Thyroid gland (tissue), 4 donors: ENCODE measurements around the gene ATP5F1C. TPM values are rescaled to one million over a fixed set of nuclear protein-coding genes. Genes with fewer than 3 reads are reported as not detected.
"Not testable (repeated sequence)": the region's sequence is repeated elsewhere in the genome, so short reads cannot be mapped to it uniquely, and the experiment has no call there.

Source experiments
- DNase-seq, 2 donors: peaks; one replicate each; pipeline ENCODE4 v3.0.0-alpha.2; 2019
- H3K27ac ChIP-seq, 3 donors: fragments of 200-600 bp; sonication (generic); 1 replicate in 2 of 3; 2 replicates in 1 of 3; pipeline ENCODE4 v1.5.1; 2016 to 2019; ENCODE audit warnings: mild to moderate bottlenecking in 1 of 3, moderate library complexity in 1 of 3
- H3K27me3 ChIP-seq: fragments of 200-600 bp; sonication (generic); one replicate; pipeline ENCODE4 v1.5.1; 2019
- H3K36me3 ChIP-seq, 2 donors: fragments of 200-600 bp; sonication (generic); one replicate each; pipeline ENCODE4 v1.5.1; 2016 to 2019
- H3K4me1 ChIP-seq, 2 donors: fragments of 200-600 bp; sonication (generic); one replicate each; pipeline ENCODE4 v1.5.1; 2017 to 2019
- H3K4me3 ChIP-seq, 3 donors: fragments of 200-600 bp; sonication (generic); replicated peaks in 1 of 3; 1 replicate in 2 of 3; 2 replicates in 1 of 3; pipeline ENCODE4 v1.5.1; 2016; ENCODE audit warnings: mild to moderate bottlenecking in 1 of 3
- H3K9me3 ChIP-seq: fragments of 200-600 bp; sonication (generic); one replicate; pipeline ENCODE4 v1.5.1; 2017
- POLR2A ChIP-seq, 2 donors: fragments of 450-650 bp; IDR thresholded peaks; one replicate each; pipeline ENCODE4 v1.6.1; 2017; ENCODE audit warnings: antibody characterized with exemption in 2 of 2, mild to moderate bottlenecking in 2 of 2, moderate library complexity in 1 of 2
- WGBS, 2 donors: methylation state at CpG; one replicate each; pipeline ENCODE4 v1.1.5; 2017; 5-methylcytosine and 5-hydroxymethylcytosine counted together
- intact Hi-C: fragments of 100-400 bp; cut with DNase I; formaldehyde crosslinking; loops from one replicate; pipeline ENCODE4 v1.15.1; 2023
- total RNA-seq, 4 donors: library from RNA; depleted of rRNA; stranded (reverse); fragments of >200 nt; gene quantifications; one replicate each; pipeline ENCODE4 v1.2.3, GENCODE V29; 2016
- TF ChIP-seq, protein P1 (sequence below), 6 experiments: fragments of 200-600 bp in 3 of 6; fragments of 450-650 bp in 3 of 6; sonication (generic) in 3 of 6; IDR thresholded peaks; one replicate each; pipeline ENCODE4 v1.5.1; 2016 to 2019; ENCODE audit warnings: antibody characterized with exemption in 6 of 6, mild to moderate bottlenecking in 2 of 6, inconsistent platforms in 1 of 6, moderate library complexity in 1 of 6

The ATP5F1C gene
- total RNA-seq, 4 donors from 2014 or later, result 279 to 417 (median 352) TPM

- intact Hi-C loops, result no loop called here
- no peaks in the 10 kb centered on the region for H3K9me3 ChIP-seq
- no peak overlapping the region for H3K27ac ChIP-seq
- peaks cover 6 to 11% of the 10 kb centered on the region in 2 donors for H3K4me1 ChIP-seq
- no peaks in the 10 kb centered on the region for H3K27me3 ChIP-seq
- WGBS, 2 donors, result 32 to 46% methylated on average over 2 of the region's 2 CpGs
- peaks cover 60 to 64% of the 10 kb centered on the region in 2 donors for H3K36me3 ChIP-seq
- no peak overlapping the region for H3K4me3 ChIP-seq
- TF ChIP-seq POLR2A (IDR thresholded peaks at IDR 0.05), result no peak
- TF ChIP-seq, protein P1, sequence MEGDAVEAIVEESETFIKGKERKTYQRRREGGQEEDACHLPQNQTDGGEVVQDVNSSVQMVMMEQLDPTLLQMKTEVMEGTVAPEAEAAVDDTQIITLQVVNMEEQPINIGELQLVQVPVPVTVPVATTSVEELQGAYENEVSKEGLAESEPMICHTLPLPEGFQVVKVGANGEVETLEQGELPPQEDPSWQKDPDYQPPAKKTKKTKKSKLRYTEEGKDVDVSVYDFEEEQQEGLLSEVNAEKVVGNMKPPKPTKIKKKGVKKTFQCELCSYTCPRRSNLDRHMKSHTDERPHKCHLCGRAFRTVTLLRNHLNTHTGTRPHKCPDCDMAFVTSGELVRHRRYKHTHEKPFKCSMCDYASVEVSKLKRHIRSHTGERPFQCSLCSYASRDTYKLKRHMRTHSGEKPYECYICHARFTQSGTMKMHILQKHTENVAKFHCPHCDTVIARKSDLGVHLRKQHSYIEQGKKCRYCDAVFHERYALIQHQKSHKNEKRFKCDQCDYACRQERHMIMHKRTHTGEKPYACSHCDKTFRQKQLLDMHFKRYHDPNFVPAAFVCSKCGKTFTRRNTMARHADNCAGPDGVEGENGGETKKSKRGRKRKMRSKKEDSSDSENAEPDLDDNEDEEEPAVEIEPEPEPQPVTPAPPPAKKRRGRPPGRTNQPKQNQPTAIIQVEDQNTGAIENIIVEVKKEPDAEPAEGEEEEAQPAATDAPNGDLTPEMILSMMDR (IDR thresholded peaks at IDR 0.05), result no peak
- peak; percentile 48 to 49 for DNase-seq
Observed at GRCh38 chr10:7804741-7805140, 16.8 kb downstream of the ATP5F1C start.

- TF ChIP-seq POLR2A (IDR thresholded peaks at IDR 0.05), result no peak
- TF ChIP-seq, protein P1 (IDR thresholded peaks at IDR 0.05), result no peak
- H3K4me1 ChIP-seq, result peaks cover 6 to 22% of the 10 kb centered on the region in 2 donors
- H3K4me3 ChIP-seq, result no peak overlapping the region
- H3K27me3 ChIP-seq, result no peaks in the 10 kb centered on the region
- H3K9me3 ChIP-seq, result no peaks in the 10 kb centered on the region
- intact Hi-C loops, result no loop called here
- H3K36me3 ChIP-seq, result peaks cover 22 to 27% of the 10 kb centered on the region in 2 donors
- WGBS, 2 donors, result 81 to 86% methylated on average over 4 of the region's 4 CpGs
- DNase-seq, result no peak
- H3K27ac ChIP-seq, result no peak overlapping the region
Observed at GRCh38 chr10:7808686-7809267, 20.8 kb downstream of the ATP5F1C start.

DNA sequence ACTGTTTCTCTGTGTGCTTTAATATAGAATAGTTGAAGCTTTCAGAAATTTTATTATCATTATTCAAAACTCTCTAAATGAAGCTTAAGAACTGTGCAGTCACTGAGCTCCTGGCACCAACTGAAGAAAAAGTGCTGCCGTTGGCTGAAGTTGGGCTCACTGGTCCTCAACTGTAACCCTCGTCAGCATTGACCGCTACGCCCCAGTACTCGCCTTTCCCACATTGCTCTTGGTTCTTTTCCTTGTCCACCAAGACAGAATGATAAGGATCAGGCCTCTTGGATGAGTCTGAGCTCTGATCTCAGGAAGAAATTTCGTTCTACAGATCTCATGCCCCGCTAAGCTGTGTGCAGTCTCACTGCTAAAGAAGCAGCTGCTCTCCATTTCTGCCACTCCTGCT lies 22.5 kb downstream of the ATP5F1C start:
- no peaks in the 10 kb centered on the region for H3K27me3 ChIP-seq
- TF ChIP-seq, protein P1 (IDR thresholded peaks at IDR 0.05), result no peak
- TF ChIP-seq POLR2A (IDR thresholded peaks at IDR 0.05), result peak in 1 of 2 donors; percentile 24
- peaks cover 6 to 17% of the 10 kb centered on the region in 2 donors for H3K36me3 ChIP-seq
- 39 to 46% methylated on average over 7 of the region's 7 CpGs for WGBS, 2 donors
- intact Hi-C loops, result no loop called here
- peaks cover 0 to 10% of the 10 kb centered on the region in 2 donors for H3K4me1 ChIP-seq
- peak; percentile 59 to 67 for DNase-seq
- no peak overlapping the region for H3K27ac ChIP-seq
- no peaks in the 10 kb centered on the region for H3K9me3 ChIP-seq
- H3K4me3 ChIP-seq, result no peak overlapping the region

GRCh38 chr10:7811000-7811399 lies 23.0 kb downstream of the ATP5F1C start:
- TF ChIP-seq, protein P1 (IDR thresholded peaks at IDR 0.05), result no peak
- TF ChIP-seq POLR2A (IDR thresholded peaks at IDR 0.05), result no peak
- intact Hi-C loops, result no loop called here
- peaks cover 0 to 10% of the 10 kb centered on the region in 2 donors for H3K4me1 ChIP-seq
- no peaks in the 10 kb centered on the region for H3K27me3 ChIP-seq
- no peaks in the 10 kb centered on the region for H3K9me3 ChIP-seq
- peaks cover 6 to 17% of the 10 kb centered on the region in 2 donors for H3K36me3 ChIP-seq
- WGBS, 2 donors, result 79 to 83% methylated on average over 5 of the region's 5 CpGs
- no peak overlapping the region for H3K4me3 ChIP-seq
- no peak overlapping the region for H3K27ac ChIP-seq
- no peak for DNase-seq

DNA sequence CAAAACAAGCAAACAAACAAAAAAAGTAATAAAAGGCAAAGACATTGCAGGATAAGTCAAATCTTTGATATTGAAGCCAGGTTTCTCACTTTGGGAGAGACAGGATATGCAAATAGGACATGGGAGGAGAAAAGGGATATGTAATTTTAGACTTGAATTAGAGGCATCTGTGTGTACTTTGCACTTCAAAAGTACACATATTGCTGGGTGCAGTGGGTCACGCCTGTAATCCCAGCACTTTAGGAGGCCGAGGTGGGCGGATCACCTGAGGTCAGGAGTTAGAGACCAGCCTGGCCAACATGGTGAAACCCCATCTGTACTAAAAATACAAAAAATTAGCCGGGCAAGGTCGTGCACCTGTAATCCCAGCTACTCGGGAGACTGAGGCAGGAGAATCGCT lies 23.8 kb downstream of the ATP5F1C start:
- DNase-seq, H3K4me3 ChIP-seq, intact Hi-C loops, H3K27me3 ChIP-seq, H3K9me3 ChIP-seq, H3K27ac ChIP-seq: not testable (repeated sequence)
- WGBS, 2 donors, result 69 to 79% methylated on average over 7 of the region's 7 CpGs
- Histone ChIP-seq H3K36me3 (peaks cover 3 to 15% of the 10 kb centered on the region in 2 donors), H3K4me1 (peaks cover 0 to 10% of the 10 kb centered on the region in 2 donors)
